ENCODE data around the gene MT4. TPM values are rescaled to one million over a fixed set of nuclear protein-coding genes. Genes with fewer than 3 reads are reported as not detected.

The MT4 gene
- total and polyA plus RNA-seq, 2 of the 4 experiments (the other 2 are of a cell fraction) = not detected

DNA sequence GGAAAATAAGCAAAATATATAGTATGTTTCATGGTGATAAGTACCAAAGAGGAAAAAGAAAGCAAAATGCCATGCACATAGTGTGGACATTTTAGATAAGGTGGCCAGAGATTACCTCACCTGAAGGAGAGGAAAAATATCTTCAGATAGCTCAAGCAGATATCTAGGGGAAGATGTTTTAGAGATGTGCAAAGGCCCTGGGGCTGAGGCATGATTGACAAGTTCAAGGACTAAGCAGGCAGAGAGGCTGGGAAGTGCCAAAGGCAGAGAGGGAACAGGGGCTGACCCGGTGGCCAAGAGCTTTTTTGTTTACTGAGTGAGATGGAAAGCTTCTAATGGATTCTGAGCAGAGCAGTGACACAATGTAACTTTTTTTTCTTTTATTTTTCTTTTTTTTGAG, 4.4 kb upstream of the MT4 start:
- H3K18ac ChIP-seq (ENCODE audit: low read depth, low read length) = no peak overlapping the region
- no peak for DNase-seq
- H3K4me3 ChIP-seq (ENCODE audit: insufficient read depth, low read depth, low read length) = no peak overlapping the region
- ChIA-PET CTCF (interaction anchor here (1.2 to 1.6 kb wide), 2 partner anchors 13 to 17 kb away, joined by 3 read pairs; no protein-coding TSS in a partner anchor), POLR2A (ENCODE audit: unreplicated experiment) (no interaction called here)
- no peaks in the 10 kb centered on the region for H3K79me1 ChIP-seq (ENCODE audit: low read depth in 1 of 2, low read length in 2 of 2)
- H4K91ac ChIP-seq (ENCODE audit: insufficient read depth, low read depth, low read length) = no peak overlapping the region
- H3K4me2 ChIP-seq (ENCODE audit: low read depth, low read length) = no peak overlapping the region
- no peak for ATAC-seq (ENCODE audit: low read depth)
- no peak overlapping the region for H2AFZ ChIP-seq (replicated peaks; ENCODE audit: low read length, poor library complexity)
- dilution Hi-C loops (cut with HindIII; ENCODE audit: low sequenced_read_pairs, unreplicated experiment) = no loop called here
- H3K4ac ChIP-seq (ENCODE audit: low read depth, low read length) = no peak overlapping the region
- H3K9me1 ChIP-seq (ENCODE audit: insufficient read depth, low read length) = 0 out of 2 replicates have a peak, but pooled peaks cover 4% of the 10 kb centered on the region
- BruUV-seq (replicated peaks) = no TSS peak
- H2AK9ac ChIP-seq (replicated peaks; ENCODE audit: low read depth, low read length, poor library complexity) = no peak overlapping the region
- no peak overlapping the region for H3K56ac ChIP-seq (ENCODE audit: extremely low read depth, insufficient read depth, low read length)
- no peak overlapping the region for H2BK20ac ChIP-seq (ENCODE audit: low read depth, low read length)
- H2AK5ac ChIP-seq (ENCODE audit: low read depth, low read length) = no peak overlapping the region
- in situ Hi-C loops (cut with MboI; ENCODE audit: low sequenced_read_pairs) = no loop called here
- no CpG with 5 or more reads among the region's 1 CpG for WGBS, 2 experiments (ENCODE audit: extremely low coverage in 2 of 2, insufficient read length in 1 of 2)
- no peak overlapping the region for H3K23ac ChIP-seq (ENCODE audit: low read depth, low read length)
- H4K20me1 ChIP-seq (ENCODE audit: insufficient read depth, low read length) = no peaks in the 10 kb centered on the region
- no peak for TF ChIP-seq FOS (IDR thresholded peaks at IDR 0.05; ENCODE audit: low read depth, low read length)
- no peak for TF ChIP-seq SMC3 (IDR thresholded peaks at IDR 0.05; ENCODE audit: low read depth, low read length)
- no peak for TF ChIP-seq RCOR1 (IDR thresholded peaks at IDR 0.05; ENCODE audit: insufficient replicate concordance, low read length)
- TF ChIP-seq BHLHE40 (IDR thresholded peaks at IDR 0.05; ENCODE audit: low read depth, low read length) = no peak
- no peak for TF ChIP-seq MXI1 (IDR thresholded peaks at IDR 0.05; ENCODE audit: borderline replicate concordance, low read depth, low read length)
- TF ChIP-seq CEBPB (IDR thresholded peaks at IDR 0.05; ENCODE audit: low read depth, low read length) = no peak
- no peak for TF ChIP-seq MAZ (IDR thresholded peaks at IDR 0.05; ENCODE audit: borderline replicate concordance, low read depth, low read length)
- H3K9ac ChIP-seq (ENCODE audit: low read depth, low read length) = no peak overlapping the region
- H3K27me3 ChIP-seq (ENCODE audit: control insufficient read depth, insufficient read depth, low read length) = peaks cover 26% of the 10 kb centered on the region
- no peaks in the 10 kb centered on the region for H3K9me3 ChIP-seq (ENCODE audit: control insufficient read depth, insufficient read depth, low read length)
- no peak overlapping the region for H3K27ac ChIP-seq (ENCODE audit: insufficient read depth, low read length)
- no peak overlapping the region for H2BK120ac ChIP-seq (ENCODE audit: low read depth, low read length)
- H3K14ac ChIP-seq (replicated peaks; ENCODE audit: low read depth, low read length) = no peak overlapping the region
- no peaks in the 10 kb centered on the region for H3K4me1 ChIP-seq (ENCODE audit: control insufficient read depth, insufficient read depth, low read length)
- H2BK5ac ChIP-seq (ENCODE audit: low read depth, low read length, poor library complexity, severe bottlenecking) = no peak overlapping the region
- no peaks in the 10 kb centered on the region for H3K36me3 ChIP-seq (ENCODE audit: control insufficient read depth, insufficient read depth, low read length)
- intact Hi-C loops (cut with micrococcal nuclease) = no loop called here
- no peak overlapping the region for H4K5ac ChIP-seq (ENCODE audit: low read depth, low read length)
- no peak overlapping the region for H2BK15ac ChIP-seq (ENCODE audit: low read depth, low read length)
- no peak overlapping the region for H4K8ac ChIP-seq (ENCODE audit: low read depth in 2 of 2, low read length in 2 of 2)

Data from IMR-90 (cell line).